Left renal cortex interstitium (tissue), 4 donors: ENCODE measurements around the gene KLHL34. TPM values are rescaled to one million over a fixed set of nuclear protein-coding genes. Genes with fewer than 3 reads are reported as not detected.

Experiments
- DNase-seq, 4 donors: peaks; one replicate each; pipeline ENCODE4 v3.0.0-alpha.2; 2013; ENCODE audit warnings: low read depth in 4 of 4, low spot score in 2 of 4, missing footprints in 1 of 4
- polyA plus RNA-seq, 4 donors: library from polyadenylated mRNA; unstranded; fragments of 120-200 nt; gene quantifications; one replicate each; pipeline ENCODE4 v1.2.1, GENCODE V29; 2013; ENCODE audit not compliant: insufficient read length in 4 of 4

KLHL34 gene
- polyA plus RNA-seq, 4 donors = 0.06 to 0.13 (median 0.07) TPM; not detected in 1

DNA sequence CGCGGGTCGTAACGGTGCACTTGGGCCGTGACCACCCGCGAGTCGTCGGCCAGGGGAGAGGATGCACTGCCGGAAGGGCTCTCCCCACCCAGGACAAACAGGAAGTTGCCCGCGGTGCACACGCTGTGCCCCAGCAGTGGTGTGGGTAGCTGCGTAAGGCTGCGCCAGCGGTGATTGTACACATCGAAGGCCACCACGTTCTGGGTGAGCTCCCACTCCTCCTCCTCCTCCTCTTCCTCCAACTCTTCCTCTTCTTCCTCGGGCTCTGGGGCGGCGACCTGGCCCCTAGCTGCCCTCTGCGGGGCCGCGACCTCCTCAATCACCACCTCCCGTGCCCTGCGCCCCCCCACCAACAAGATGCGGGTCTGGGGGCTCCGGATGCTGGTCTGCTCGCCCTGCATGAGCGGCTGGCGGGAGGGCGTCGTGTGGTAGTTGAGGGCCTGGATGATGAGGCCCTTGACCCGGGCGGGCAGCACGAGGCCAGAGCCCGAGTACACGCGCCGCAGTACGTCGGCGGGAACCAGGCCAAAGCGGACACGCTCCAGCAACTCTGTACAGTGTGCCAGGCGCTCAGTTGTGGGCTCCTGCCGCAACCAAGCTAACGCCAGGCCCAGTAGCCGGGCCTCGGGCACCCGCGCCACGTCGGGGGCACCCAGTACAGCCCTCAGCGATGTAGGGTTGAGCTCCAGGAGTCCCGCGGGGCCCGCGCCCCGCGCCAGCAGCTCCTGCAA is 1.4 kb downstream of the KLHL34 start:
- DNase-seq = no peak

DNA sequence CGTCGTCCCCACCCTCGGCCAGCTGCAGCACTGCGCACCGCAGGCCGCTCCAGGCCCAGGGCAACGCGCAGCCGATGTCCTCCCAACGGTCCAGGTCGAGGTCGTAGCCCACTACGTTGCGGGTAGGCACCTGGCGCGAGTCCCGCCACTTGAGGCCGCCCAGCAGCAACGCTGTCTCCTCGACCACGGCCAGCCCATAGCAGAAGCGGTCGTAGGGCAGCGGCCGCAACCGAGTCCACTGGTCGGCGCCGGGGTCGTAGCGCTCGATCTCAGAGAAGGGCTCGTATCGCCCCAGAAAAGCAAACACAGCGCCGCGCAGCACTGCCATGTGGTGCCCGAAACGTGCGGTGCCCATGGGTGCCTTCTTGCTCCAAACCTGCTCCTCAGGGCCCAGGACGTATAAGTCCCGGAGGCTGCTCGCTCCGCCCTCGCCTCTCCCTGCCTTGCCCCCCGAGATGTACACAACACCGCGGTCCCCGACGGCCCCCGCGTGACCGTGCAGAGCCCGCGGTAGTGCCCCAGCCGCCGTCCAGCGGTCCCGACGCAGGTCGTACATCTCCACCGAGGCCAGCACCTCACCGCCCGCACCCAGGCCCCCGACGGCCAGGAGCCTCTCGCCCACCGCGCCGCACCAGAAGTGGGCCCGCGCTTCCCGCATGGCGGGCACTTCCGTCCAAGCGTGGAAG is 2.1 kb downstream of the KLHL34 start:
- no peak for DNase-seq

GRCh38 chrX:21645886-21646285 is 12.2 kb downstream of the KLHL34 start:
- no peak for DNase-seq

- DNase-seq = no peak
Measured at GRCh38 chrX:21645431-21645830, 12.7 kb downstream of the KLHL34 start.

- no peak for DNase-seq
Measured at GRCh38 chrX:21639775-21640174, 18.4 kb downstream of the KLHL34 start.

GRCh38 chrX:21638311-21638710 is 19.8 kb downstream of the KLHL34 start:
- DNase-seq = no peak

DNA sequence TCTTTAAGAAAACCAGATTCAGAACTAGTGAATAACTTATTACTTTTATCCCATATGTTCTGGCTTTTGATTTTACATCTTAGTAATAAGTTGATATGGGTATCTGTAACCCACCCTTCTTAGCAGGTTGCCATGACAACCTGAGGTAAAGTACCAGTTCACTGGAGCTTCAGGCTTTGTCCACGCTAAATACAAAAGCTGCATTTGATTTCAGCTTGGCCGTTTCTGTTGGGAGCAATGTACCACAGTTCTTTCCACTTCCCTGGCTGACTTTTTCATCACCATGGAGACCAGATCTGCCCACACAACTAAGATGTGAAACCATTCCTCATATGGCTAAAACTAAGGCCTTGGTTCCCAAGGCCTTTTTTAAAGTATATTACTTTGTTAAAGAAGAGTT is 26.1 kb downstream of the KLHL34 start:
- DNase-seq = no peak

DNA sequence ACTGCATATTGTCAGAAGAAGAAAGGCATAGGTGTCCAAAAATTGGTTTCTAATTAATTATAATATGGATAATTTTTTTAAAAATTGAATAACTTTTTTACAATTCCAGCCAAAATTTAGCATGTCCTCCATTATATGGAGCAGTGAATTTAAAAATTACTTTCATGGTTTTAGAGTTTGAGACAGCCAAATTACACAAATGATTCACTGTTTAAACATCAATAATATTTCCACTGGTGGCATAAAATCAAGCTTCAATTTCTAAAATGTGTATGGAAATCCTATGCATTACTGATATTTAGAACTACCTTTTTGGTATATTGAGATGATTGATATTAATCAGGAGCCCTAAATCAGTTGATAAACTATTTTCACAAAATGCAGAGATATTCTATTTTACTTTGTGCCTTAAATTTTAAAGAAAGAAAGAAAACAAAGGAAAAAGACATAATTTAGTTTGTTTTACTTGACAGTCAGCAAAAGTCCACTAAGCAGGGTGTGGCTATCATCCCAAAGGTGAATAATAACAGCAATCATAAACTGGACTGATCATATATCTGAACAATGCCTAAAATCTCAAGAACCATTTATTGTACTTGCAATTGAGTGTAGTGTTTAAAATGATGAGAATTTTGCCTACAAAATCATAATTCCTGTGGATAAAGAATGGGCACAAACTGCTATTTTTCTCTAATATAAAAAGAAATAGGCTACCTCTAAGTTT is 34.2 kb downstream of the KLHL34 start:
- no peak for DNase-seq

- DNase-seq = no peak
Measured at GRCh38 chrX:21620234-21620633, 37.9 kb downstream of the KLHL34 start.

DNA sequence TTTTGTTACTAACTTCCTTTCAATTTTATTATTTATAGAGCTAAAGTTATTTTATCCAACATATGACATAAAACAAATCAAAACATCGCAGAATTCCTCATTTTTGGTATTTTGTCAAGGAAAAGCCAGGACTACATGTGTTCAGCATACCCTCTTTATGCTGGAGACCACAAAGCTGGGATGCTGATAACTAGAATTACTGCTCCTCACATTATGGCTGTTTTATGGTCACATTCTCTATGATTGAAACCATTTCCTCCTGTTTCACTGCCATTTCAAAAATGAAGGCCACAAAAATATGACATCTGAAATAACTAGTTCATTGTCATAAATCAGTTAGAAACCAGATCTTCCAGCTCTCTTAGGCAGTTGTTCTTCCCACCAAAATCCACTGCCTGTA is 41.7 kb downstream of the KLHL34 start:
- no peak for DNase-seq

- DNase-seq = no peak
Measured at GRCh38 chrX:21612154-21612553, 46.0 kb downstream of the KLHL34 start.

DNA sequence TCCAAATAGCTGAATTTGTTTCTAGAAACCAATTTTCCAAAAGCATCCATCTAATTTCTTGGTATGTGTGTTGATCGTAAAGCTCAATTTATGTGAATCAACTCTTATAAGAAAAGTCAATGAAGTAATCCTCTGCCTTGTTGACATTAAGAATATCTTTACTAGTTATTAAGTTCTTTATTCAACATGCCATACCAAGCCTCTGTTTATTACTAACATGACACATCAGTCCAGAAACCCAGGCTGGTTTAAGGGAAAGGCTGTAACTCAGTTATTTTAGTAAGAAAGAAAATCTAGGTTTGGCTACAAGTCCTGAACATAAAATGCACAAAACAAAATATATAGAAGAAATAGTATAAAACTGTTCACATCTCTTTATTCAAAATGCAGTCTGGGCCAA is 48.0 kb downstream of the KLHL34 start:
- no peak for DNase-seq

DNA sequence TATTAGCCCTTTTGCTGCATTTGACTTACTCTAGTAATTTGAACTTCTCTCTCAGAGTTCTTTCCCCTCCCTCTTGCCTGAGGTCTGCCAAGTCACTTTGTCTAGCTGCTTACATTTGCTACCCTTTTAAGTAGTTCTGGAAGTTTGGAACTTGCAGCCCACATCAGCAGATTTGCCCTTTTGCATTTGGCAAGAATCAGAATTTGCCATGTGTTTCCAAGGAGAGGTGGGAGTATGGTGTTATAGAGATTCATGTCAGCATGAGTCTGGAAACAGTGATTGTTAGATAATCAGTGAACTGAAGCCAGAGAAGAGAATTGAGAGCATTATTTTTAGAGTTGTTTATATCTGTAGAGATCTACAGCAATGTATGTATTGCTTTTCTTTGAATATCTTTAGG is 52.1 kb downstream of the KLHL34 start:
- DNase-seq = no peak

Other genes with a start within 250 kb of the KLHL34 start
- gene SMPX, start 99.8 kb upstream of the KLHL34 start, polyA plus RNA-seq = under 1 TPM; 0.21 to 0.57 (median 0.28) TPM
- gene MBTPS2, start 181.3 kb upstream of the KLHL34 start, polyA plus RNA-seq = 10 to 100 TPM; 27.2 to 36.5 (median 33.8) TPM
- gene YY2, start 197.7 kb upstream of the KLHL34 start, polyA plus RNA-seq = 1 to 10 TPM; 2.5 to 3.8 (median 3.0) TPM